GM20431 (cell line): ENCODE measurements around the gene OR1A2.
"Not testable (repeated sequence)": the region's sequence is repeated elsewhere in the genome, so short reads cannot be mapped to it uniquely, and the experiment has no call there.

ENCODE experiments used
- in situ Hi-C: fragments of 300-500 bp; cut with MseI, MboI; formaldehyde crosslinking; loops from one replicate; pipeline ENCODE4 v1.15.0; 2020; ENCODE audit warnings: low sequenced_read_pairs; ENCODE audit not compliant: unreplicated experiment

Gene OR1A2, protein sequence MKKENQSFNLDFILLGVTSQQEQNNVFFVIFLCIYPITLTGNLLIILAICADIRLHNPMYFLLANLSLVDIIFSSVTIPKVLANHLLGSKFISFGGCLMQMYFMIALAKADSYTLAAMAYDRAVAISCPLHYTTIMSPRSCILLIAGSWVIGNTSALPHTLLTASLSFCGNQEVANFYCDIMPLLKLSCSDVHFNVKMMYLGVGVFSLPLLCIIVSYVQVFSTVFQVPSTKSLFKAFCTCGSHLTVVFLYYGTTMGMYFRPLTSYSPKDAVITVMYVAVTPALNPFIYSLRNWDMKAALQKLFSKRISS

DNA sequence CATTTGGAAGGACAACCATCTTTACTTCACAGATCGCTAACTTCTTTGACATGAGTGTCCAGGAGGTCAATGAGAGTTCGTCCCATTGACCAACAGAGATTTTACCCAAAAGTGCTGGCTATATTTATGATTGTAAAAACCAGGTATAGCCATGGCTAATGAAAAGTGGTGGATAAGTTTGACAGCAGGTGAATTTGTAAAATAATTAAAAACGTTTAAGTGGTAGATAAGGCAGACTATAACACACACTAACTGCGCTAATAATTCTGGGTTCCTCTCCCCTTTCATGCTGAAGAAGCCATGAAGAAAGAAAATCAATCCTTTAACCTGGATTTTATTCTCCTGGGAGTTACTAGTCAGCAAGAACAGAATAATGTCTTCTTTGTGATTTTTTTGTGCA, at the start of gene OR1A2:
Gene OR1A2, plus strand, starts transcription at position 301 of the 400 bp plus-strand sequence. Its CDS starts 0 bp downstream, at position 301.
- in situ Hi-C loops = no loop called here

DNA sequence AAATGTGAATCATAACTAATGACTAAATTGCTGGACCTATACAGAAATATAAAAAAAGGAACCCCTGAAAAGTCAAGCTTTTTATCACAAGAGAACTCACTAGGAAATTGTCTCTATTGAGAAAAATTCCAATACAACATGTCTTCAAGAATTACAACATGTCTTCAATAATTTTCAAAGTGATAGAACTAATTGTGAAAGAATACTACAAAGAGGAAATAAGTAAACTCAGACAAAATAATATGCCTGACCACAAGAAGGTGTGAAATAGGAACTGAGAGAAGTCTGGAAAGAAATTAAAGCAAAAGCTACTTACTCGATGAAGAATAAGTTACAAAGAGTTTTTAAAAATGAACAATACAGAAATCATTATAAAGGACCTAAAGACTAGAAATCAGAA, 40.1 kb upstream of the OR1A2 start:
- in situ Hi-C loops = no loop called here

DNA sequence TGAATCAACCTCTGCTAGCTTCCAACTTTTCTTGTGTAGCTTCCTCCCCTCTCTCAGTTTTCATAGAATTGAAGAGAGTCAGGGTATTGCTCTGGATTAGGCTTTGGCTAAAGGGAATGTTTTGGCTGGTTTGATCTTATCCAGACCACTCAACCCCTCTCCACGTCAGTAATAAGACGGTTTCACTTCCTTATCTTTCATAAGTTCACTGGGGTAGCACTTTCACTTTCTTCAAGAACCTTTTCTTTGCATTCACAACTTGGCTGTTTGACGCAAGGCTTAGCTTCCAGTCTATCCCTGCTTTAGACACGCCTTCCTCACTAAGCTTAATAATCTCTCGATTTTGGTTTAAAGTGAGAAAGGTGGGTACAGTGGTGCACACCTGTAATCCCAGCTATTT, 29.7 kb upstream of the OR1A2 start:
- in situ Hi-C loops = no loop called here

DNA sequence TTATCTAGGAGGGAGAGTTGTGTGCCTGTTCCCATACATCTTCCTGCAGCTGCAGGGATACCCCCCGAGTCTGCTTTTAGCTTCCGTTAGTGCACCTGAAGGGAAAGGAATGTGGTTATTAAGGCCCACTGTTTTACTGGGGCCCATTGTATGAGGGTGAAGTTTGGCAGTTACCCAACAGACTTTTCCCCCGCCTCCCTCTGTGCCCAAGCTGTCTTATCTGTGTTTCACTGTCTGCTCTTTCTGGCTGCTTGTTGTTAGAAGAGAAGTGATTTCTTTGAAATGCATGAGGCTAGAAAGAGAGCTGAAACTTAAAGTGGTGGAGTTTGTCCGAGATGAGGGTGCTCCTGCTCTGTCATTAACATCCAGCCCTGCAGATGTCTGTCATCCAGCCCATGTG, 7.4 kb upstream of the OR1A2 start:
- in situ Hi-C loops = no loop called here

DNA sequence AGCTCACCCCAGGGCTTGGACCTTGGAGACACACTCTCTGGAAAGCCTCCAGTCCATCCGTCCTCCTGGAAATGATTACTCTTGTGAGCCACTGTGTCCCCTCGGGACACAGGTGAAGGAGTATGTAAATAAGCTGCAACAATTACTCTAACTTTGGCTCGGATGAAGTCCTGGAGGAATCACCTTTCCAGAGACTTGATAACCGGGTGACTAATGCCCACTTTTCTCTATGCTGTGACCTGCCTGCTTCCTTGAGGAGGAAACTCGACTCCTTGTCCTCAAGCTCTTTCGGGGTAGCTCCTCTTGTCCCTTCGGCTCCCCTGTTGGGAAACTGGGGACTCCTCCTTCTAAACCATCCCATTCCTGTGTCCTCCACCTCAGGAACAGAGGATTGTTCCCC, 10.0 kb downstream of the OR1A2 start, which contains the start of gene OR1A1:
Gene OR1A1, plus strand, starts transcription at position 301 of the 400 bp plus-strand sequence. CDS start 7,954 bp downstream, outside the sequence.
- in situ Hi-C loops = no loop called here

DNA sequence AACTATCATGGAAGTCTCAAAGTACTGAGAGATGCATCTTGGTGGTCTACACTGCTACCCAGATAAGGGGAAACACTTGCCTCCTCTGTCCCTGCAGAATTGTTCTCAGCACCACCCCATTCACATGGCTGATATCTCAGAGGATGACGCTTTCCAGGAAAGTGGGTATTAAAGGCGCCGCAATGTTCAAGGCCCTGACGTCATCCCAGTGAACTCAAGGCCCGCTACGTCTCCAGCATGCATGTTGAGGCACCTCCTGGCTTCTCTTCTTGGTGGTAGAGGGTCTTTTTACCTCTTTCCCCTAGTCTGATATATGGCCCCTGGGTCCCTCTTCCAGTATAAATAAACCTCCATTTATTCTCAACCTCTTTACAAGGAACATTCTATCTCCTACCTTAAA, 11.2 kb downstream of the OR1A2 start:
- in situ Hi-C loops = no loop called here

DNA sequence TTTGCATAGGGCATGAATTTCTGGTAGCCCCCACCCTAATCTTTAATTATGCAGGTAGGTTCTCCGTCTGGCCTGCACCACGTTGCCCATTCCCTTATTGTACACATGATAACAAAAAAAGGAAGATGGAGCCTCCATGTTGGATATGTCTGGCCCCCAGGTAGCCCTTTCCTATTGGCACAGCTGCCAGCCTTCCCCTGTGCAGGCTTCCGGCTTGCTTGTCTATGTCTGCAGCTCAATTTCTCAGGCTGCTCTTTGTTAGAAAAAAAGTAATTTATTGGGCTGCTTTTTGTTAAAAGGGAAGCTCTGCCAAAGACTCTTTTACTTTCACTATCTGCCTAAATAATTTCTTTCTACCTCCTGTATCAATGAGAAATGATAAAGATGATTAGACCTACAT, 15.7 kb downstream of the OR1A2 start:
- in situ Hi-C loops = no loop called here

DNA sequence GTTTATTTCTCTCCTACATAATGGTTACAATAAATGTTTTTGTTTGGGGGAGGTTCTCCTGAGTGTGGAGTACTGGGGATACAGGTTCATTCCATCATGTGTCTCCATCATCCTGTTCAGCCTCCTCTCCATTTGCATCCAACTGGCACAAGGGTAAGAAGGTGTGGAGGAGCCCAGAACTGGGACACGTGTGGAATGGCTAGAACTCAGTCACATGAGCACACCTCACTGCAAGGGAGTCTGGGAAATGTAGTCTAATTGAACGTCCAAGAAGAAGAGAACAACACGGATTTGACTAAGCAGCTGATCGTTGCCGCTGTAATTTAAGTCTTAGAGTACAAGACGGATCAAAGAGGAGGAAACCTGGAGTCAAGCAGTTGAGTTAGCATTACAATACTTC, 16.3 kb downstream of the OR1A2 start:
- in situ Hi-C loops = no loop called here

DNA sequence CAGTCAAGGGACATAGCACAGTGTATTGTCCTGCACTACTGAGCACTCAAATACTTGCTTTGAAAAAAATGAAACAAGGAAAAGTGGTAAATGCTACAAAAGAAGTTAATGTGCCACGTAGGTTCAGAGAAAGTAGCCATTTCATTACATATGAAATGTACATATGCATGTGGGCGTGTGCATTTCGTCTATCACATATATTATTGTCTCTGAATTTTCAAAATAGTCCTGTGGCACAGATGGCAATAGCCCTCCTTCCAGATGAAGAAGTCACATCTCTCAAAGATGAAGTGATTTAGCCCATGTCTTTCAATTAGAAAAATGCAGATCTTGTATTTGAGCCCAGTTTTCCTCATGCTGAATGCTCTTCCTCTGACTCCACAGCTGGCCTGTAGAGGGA, 22.7 kb downstream of the OR1A2 start:
- in situ Hi-C loops = not testable (repeated sequence)

DNA sequence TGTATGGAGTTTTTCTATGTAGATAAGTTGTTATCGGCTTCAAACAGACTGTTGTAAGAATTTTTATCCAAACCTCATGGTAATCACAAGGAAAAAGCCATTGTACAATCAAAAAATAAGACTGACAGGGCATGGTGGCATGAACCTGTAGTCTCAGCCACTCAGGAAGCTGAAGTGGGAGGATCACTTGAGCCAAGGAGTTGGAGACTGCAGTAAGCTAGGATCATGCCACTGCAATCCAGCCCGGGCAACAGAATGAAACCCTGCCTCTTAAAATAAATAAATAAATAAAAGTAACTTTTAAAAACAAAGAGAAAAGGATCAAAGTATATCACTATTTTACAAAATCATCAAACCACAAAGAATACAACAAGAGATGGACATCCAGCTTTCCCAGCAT, 24.5 kb downstream of the OR1A2 start:
- in situ Hi-C loops = no loop called here

DNA sequence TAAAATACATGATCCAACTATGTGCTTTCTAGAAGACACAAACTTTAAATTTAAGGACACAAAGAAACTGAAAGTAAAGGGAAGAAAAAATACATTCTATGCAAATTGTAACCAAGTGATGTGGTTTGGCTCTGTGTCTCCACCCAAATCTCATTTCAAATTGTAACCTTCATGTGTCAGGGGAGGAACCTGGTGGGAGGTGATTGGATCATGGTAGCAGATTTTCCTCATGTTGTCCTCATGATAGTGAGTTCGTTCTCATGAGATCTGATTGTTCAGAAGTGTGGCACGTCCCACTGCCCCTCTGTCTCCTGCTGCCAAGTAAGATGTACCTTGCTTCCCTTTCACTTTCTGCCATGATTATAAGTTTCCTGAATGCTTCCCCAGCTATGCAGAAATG, 25.2 kb downstream of the OR1A2 start:
- in situ Hi-C loops = no loop called here

DNA sequence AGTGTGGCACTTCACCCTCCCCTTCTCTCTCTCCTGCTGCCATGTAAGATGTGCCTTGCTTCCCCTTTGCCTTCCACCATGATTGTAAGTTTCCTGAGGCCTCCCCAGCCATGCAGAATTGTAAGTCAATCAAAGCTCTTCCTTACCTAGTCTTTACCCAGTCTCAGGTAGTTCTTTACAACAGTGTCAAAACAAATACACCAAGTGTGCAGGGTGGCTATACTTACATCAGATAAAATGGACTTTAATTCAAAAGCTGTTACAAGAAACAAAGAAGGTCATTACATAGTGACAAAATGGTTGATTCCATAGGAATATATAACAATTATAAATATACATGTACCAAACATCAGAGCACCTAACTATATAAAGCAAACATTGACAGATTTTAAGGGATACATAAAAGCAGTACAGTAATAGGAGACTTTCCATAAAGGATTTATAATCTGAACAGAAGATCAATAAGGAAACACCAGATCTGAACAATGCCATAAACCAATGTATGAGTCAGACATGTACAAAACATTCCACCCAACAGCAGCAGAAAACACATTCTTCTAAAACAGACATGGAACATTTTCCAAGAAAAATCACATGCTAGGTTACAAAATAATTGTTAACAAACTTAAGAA, 27.5 kb downstream of the OR1A2 start:
- in situ Hi-C loops = not testable (repeated sequence)

DNA sequence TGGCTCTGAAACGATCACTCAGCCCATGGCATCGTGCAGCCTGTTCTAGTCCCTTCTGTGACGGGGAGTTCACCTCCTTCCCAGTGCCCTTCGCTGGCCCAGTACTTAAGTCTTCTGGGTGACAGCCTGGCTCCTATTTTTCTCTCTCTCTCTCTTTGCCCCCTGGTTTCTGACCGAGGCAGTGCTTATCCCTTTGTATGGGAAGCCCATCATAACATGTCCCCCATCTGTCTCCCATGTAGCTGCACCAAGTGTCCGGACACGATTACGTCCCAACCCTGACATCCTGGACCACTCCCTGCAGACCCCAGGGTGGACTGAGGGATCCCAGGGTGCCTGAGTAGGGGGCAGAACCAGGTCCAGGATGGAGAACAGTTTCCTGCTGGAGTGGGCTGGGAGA, 35.0 kb downstream of the OR1A2 start:
- in situ Hi-C loops = not testable (repeated sequence)

DNA sequence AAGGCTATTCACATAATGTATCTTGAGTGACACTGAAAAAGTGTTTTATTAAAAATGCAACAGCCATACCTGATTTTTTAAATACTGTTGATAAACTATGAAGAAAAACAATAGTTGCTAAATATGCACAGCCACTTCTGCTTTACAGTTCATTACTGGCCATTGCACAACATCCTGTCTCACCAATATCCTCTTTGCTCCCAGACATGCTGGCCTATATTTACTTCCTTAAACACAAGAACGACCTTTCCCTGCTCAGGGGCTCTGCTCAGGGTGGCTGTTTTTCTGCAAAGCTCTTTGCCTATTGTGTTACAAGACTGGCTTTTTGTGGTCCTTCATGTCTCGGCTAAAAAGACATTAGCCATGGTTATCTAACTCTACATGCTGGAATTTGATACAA, 41.4 kb downstream of the OR1A2 start:
- in situ Hi-C loops = not testable (repeated sequence)

DNA sequence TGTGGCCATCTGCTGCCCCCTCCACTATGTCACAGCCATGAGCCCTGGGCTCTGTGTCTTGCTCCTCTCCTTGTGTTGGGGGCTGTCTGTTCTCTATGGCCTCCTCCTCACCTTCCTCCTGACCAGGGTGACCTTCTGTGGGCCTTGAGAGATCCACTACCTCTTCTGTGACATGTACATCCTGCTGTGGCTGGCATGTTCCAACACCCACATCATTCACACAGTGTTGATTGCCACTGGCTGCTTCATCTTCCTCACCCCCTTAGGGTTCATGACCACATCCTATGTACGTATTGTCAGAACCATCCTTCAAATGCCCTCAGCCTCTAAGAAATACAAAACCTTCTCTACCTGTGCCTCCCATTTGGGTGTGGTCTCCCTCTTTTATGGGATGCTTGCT, 43.7 kb downstream of the OR1A2 start:
- in situ Hi-C loops = not testable (repeated sequence)

DNA sequence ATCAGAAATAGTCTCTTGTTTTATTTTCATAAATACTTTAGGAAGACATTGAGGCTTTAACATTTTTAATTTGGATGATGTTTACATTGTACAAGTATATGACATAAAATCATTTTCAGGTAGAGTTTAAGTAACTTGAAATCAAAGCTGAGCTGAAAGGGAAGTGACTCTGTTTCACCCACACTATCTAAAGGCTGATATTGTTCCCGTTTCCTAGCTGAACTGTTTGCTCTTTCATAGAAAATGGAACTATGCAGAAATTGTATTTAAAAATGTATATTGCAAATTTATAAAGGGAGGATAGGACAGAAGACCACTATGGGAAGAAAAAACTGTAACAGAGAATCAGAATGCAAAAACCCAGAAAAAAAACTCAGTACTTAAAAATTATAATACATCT, 47.5 kb downstream of the OR1A2 start:
- in situ Hi-C loops = not testable (repeated sequence)
